MM.1S (cell line): ENCODE results near the gene KLF1.
"Not testable (repeated sequence)": the region's sequence is repeated elsewhere in the genome, so short reads cannot be mapped to it uniquely, and the experiment has no call there.

Experiments
- DNase-seq: peaks from one replicate; pipeline ENCODE4 v3.0.0-alpha.2; 2015
- H2AFZ ChIP-seq: fragments of 300-600 bp; sonication (generic); 2 replicates; pipeline ENCODE4 v1.6.0; 2016; ENCODE audit warnings: antibody characterized with exemption, low read length
- H3F3A ChIP-seq: fragments of 300-600 bp; sonication (generic); 2 replicates; pipeline ENCODE4 v1.6.1; 2016; ENCODE audit warnings: mild to moderate bottlenecking, antibody characterized with exemption, low read length, moderate library complexity, mixed read lengths; ENCODE audit not compliant: insufficient read depth
- H3K27ac ChIP-seq: fragments of 300-600 bp; sonication (generic); 2 replicates; pipeline ENCODE4 v1.5.1; 2016; ENCODE audit warnings: mild to moderate bottlenecking, low read length
- H3K27me3 ChIP-seq: fragments of 300-600 bp; sonication (generic); replicated peaks from 2 replicates; pipeline ENCODE4 v1.6.0; 2016; ENCODE audit warnings: low read length; ENCODE audit not compliant: insufficient read depth
- H3K36me3 ChIP-seq: fragments of 300-600 bp; sonication (generic); replicated peaks from 2 replicates; pipeline ENCODE4 v1.6.1; 2016; ENCODE audit warnings: mild to moderate bottlenecking, low read length, mixed read lengths; ENCODE audit not compliant: insufficient read depth
- H3K4me1 ChIP-seq: fragments of 300-600 bp; sonication (generic); 2 replicates; pipeline ENCODE4 v1.6.1; 2016; ENCODE audit warnings: low read length, mixed read lengths
- H3K4me2 ChIP-seq: fragments of 300-600 bp; sonication (generic); 2 replicates; pipeline ENCODE4 v1.6.0; 2016; ENCODE audit warnings: low read depth, low read length
- H3K4me3 ChIP-seq: fragments of 300-600 bp; sonication (generic); 2 replicates; pipeline ENCODE4 v1.5.1; 2016; ENCODE audit warnings: low read length, mixed read lengths
- H3K79me2 ChIP-seq: fragments of 300-600 bp; sonication (generic); 2 replicates; pipeline ENCODE4 v1.6.1; 2016; ENCODE audit warnings: mixed run types, low read length, mixed read lengths
- H3K9ac ChIP-seq: fragments of 300-600 bp; sonication (generic); 2 replicates; pipeline ENCODE4 v1.6.1; 2016; ENCODE audit warnings: low read length, mixed read lengths
- H3K9me2 ChIP-seq: fragments of 300-600 bp; sonication (generic); replicated peaks from 2 replicates; pipeline ENCODE4 v1.6.1; 2016; ENCODE audit warnings: mild to moderate bottlenecking, low read length, mixed read lengths; ENCODE audit not compliant: insufficient read depth
- H3K9me3 ChIP-seq: fragments of 300-600 bp; sonication (generic); replicated peaks from 2 replicates; pipeline ENCODE4 v1.6.1; 2016; ENCODE audit warnings: mild to moderate bottlenecking, low read length, mixed read lengths; ENCODE audit not compliant: insufficient read depth
- H4K20me1 ChIP-seq: fragments of 300-600 bp; sonication (generic); 2 replicates; pipeline ENCODE4 v1.6.1; 2016; ENCODE audit warnings: mild to moderate bottlenecking, low read length, moderate library complexity, mixed read lengths; ENCODE audit not compliant: insufficient read depth
- EZH2 ChIP-seq: fragments of 300-600 bp; sonication (generic); optimal IDR thresholded peaks from 2 replicates; pipeline ENCODE3; 2017; ENCODE audit warnings: low read depth, mild to moderate bottlenecking, antibody characterized with exemption, low read length, mixed read lengths
- EZH2phosphoT487 ChIP-seq: fragments of 300-600 bp; sonication (generic); IDR thresholded peaks from 2 replicates; pipeline ENCODE4 v1.6.1; 2018; ENCODE audit warnings: antibody characterized with exemption, low read length
- TF ChIP-seq, protein P1 (sequence below): fragments of 300-600 bp; sonication (generic); IDR thresholded peaks from 2 replicates; pipeline ENCODE4 v1.5.1; 2016; ENCODE audit warnings: antibody characterized with exemption, low read length, mixed read lengths

KLF1 gene

GRCh38 chr19:12921047-12921446, 34.0 kb upstream of the KLF1 start:
- Histone ChIP-seq H3K9ac (no peak overlapping the region), H3K9me2 (no peaks in the 10 kb centered on the region), H2AFZ (no peak overlapping the region), H3K27ac (no peak overlapping the region), H3K4me2 (no peak overlapping the region), H4K20me1 (no peaks in the 10 kb centered on the region), H3F3A (peaks cover 10% of the 10 kb centered on the region; the same call in 1 of the 2 replicates), H3K79me2 (no peaks in the 10 kb centered on the region), H3K36me3 (peaks cover 17% of the 10 kb centered on the region), H3K4me1 (peaks cover 3% of the 10 kb centered on the region), H3K4me3 (no peak overlapping the region), H3K27me3 (no peaks in the 10 kb centered on the region), H3K9me3 (no peaks in the 10 kb centered on the region)
- no peak for TF ChIP-seq EZH2phosphoT487
- TF ChIP-seq, protein P1, sequence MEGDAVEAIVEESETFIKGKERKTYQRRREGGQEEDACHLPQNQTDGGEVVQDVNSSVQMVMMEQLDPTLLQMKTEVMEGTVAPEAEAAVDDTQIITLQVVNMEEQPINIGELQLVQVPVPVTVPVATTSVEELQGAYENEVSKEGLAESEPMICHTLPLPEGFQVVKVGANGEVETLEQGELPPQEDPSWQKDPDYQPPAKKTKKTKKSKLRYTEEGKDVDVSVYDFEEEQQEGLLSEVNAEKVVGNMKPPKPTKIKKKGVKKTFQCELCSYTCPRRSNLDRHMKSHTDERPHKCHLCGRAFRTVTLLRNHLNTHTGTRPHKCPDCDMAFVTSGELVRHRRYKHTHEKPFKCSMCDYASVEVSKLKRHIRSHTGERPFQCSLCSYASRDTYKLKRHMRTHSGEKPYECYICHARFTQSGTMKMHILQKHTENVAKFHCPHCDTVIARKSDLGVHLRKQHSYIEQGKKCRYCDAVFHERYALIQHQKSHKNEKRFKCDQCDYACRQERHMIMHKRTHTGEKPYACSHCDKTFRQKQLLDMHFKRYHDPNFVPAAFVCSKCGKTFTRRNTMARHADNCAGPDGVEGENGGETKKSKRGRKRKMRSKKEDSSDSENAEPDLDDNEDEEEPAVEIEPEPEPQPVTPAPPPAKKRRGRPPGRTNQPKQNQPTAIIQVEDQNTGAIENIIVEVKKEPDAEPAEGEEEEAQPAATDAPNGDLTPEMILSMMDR: no peak
- TF ChIP-seq EZH2: no peak
- DNase-seq: no peak

DNA sequence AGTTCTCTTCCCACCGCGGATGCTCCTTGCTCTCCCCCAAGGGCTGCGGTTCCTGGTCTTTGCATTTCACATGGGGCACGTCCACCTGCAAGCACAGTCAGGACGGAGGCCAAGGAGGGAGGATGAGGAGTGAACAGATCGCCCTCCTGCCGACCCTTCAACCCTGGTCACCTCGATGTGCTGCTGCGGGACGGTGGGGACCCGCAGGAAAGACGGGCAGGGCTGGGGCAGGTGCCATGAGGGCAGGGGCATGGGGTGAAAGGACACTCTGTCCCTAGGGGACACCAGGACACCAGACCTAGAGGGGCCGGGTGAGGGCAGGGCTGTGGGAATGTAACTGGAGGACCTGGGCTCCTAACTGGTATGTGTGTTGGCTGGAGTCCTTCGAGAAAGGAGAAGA, 31.3 kb upstream of the KLF1 start:
- Histone ChIP-seq H3K27ac (no peak overlapping the region), H3K9me3 (no peaks in the 10 kb centered on the region), H3K36me3 (peaks cover 2% of the 10 kb centered on the region; the same call in 1 of the 2 replicates), H3K79me2 (no peaks in the 10 kb centered on the region), H3F3A (peaks cover 19% of the 10 kb centered on the region), H3K9me2 (no peaks in the 10 kb centered on the region), H3K9ac (no peak overlapping the region), H2AFZ (no peak overlapping the region), H4K20me1 (no peaks in the 10 kb centered on the region), H3K4me2 (no peak overlapping the region), H3K4me1 (peaks cover 17% of the 10 kb centered on the region), H3K4me3 (no peak overlapping the region), H3K27me3 (no peaks in the 10 kb centered on the region)
- TF ChIP-seq EZH2 (no peak), EZH2phosphoT487 (no peak)
- TF ChIP-seq, protein P1: no peak
- no peak for DNase-seq

DNA sequence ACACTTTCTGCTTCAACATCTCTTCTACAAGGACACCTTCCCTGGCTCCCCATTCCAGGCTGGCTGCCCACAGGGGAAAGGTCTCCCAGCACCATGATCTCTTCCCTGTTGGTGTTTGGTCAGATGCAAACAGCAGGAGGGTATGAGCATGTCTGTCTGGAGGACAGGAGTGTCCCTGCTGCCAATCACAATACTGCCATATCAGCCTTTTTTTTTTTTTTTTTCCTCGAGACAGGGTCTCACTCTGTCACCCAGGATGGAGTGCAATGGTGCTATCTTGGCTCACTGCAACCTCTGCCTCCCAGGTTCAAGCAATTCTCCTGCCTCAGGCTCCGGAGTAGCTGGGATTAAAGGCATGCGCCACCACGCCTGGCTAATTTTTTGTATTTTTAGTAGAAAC, 28.9 kb upstream of the KLF1 start:
- H3K9me2 ChIP-seq, H3K4me3 ChIP-seq, H4K20me1 ChIP-seq, H3K9ac ChIP-seq, H3K9me3 ChIP-seq, H3K36me3 ChIP-seq, DNase-seq, H3K27ac ChIP-seq, H2AFZ ChIP-seq, H3K27me3 ChIP-seq, H3K4me2 ChIP-seq, H3K79me2 ChIP-seq: not testable (repeated sequence)
- Histone ChIP-seq H3K4me1 (peaks cover 30% of the 10 kb centered on the region), H3F3A (peaks cover 20% of the 10 kb centered on the region; the same call in 1 of the 2 replicates)

DNA sequence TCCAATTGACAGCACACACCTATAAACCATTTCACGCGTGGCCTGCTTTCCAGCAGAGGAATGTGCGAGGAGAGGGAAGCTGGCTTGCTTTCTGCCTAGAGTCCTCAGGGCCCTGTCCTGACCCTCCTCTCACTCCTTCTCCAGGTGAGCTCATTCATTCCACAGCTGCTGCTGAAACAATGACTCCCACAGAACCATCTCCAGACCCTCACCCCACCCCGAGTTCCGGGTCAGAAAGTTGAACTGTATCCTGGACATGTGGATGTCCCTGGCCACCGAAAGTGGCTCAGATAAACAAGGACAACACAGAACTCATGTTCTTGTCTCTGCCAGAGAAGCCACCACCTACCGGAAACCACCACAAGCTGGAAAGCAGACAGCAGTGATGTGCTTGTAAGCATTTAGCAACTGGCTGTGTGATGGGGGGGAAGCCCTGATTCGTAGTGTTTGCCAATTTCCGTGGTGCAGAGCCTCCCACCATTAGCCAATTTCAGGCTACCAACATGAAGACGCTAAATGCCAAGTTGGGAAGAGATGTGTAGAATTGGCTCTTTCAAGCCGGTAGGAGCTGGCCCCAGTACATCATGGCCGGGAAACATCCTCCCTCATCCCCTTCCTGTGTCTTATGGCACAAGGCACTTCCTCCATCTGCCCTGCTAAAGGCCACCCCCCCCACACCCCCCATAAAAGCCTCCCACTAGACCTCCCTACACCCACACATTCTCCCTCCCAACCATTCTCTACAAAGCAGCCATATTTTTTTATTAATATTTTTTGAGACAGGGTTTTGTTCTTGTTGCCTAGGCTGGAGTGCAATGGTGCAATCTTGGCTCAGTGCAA, 27.1 kb upstream of the KLF1 start:
- Histone ChIP-seq H4K20me1 (no peaks in the 10 kb centered on the region), H3K36me3 (no peaks in the 10 kb centered on the region), H3K4me2 (peak overlapping the region; percentile 58), H3K9me2 (no peaks in the 10 kb centered on the region), H3K27ac (peak overlapping the region; percentile 62), H3K4me1 (peaks cover 32% of the 10 kb centered on the region), H2AFZ (peak overlapping the region; percentile 86), H3K4me3 (0 out of 2 replicates have a peak overlapping the region, but pooled peaks have one; percentile 7), H3F3A (peaks cover 21% of the 10 kb centered on the region), H3K79me2 (no peaks in the 10 kb centered on the region), H3K27me3 (no peaks in the 10 kb centered on the region), H3K9ac (peak overlapping the region; percentile 12; the same call in 1 of the 2 replicates), H3K9me3 (no peaks in the 10 kb centered on the region)
- DNase-seq: peak; percentile 76
- TF ChIP-seq, protein P1: no peak
- TF ChIP-seq EZH2phosphoT487 (no peak), EZH2 (no peak)
